HG02973 (cell line): ENCODE data around the gene ZNF579.
"Not testable (repeated sequence)": the region's sequence is repeated elsewhere in the genome, so short reads cannot be mapped to it uniquely, and the experiment has no call there.

Experiments
- ATAC-seq: cut with Tn5 transposase; IDR thresholded peaks from one replicate; pipeline ENCODE4 v1.9.1; 2021; ENCODE audit warnings: moderate library complexity; ENCODE audit not compliant: unreplicated experiment

The ZNF579 gene

GRCh38 chr19:55542292-55542855, 38.3 kb downstream of the ZNF579 start:
- ATAC-seq: no peak

GRCh38 chr19:55541091-55541490, 39.6 kb downstream of the ZNF579 start:
- no peak for ATAC-seq

- no peak for ATAC-seq
These were observed 40.0 kb downstream of the ZNF579 start for GRCh38 chr19:55540619-55541018.

- ATAC-seq: no peak
These were observed 41.3 kb downstream of the ZNF579 start for GRCh38 chr19:55539090-55539984.

GRCh38 chr19:55538132-55538531, 42.5 kb downstream of the ZNF579 start:
- no peak for ATAC-seq

GRCh38 chr19:55537741-55538111, 42.9 kb downstream of the ZNF579 start:
- no peak for ATAC-seq

GRCh38 chr19:55536951-55537740, 43.5 kb downstream of the ZNF579 start, which contains the start of gene SBK2:
SBK2 (minus strand) TSS chr19:55537133; CDS start chr19:55536294, 839 bp downstream.
- no peak for ATAC-seq

- no peak for ATAC-seq
These were observed 44.3 kb downstream of the ZNF579 start for GRCh38 chr19:55536366-55536765.

GRCh38 chr19:55535965-55536350, 44.7 kb downstream of the ZNF579 start:
- no peak for ATAC-seq

GRCh38 chr19:55535173-55535964, 45.3 kb downstream of the ZNF579 start:
- no peak for ATAC-seq

- ATAC-seq: not testable (repeated sequence)
These were observed 46.4 kb downstream of the ZNF579 start for GRCh38 chr19:55534280-55534679.

- ATAC-seq: no peak
These were observed 49.7 kb downstream of the ZNF579 start for GRCh38 chr19:55530996-55531395.

GRCh38 chr19:55529636-55530234, 50.9 kb downstream of the ZNF579 start:
- no peak for ATAC-seq

GRCh38 chr19:55528030-55528803, 52.4 kb downstream of the ZNF579 start:
- ATAC-seq: no peak

- no peak for ATAC-seq
These were observed 53.2 kb downstream of the ZNF579 start for GRCh38 chr19:55527197-55528029.
